HG02938 (cell line): ENCODE results near the gene MGAT3.
"Not testable (repeated sequence)": the region's sequence is repeated elsewhere in the genome, so short reads cannot be mapped to it uniquely, and the experiment has no call there.

Experiments used
- ATAC-seq: cut with Tn5 transposase; IDR thresholded peaks from one replicate; pipeline ENCODE4 v1.9.1; 2021; ENCODE audit warnings: mild to moderate bottlenecking, moderate library complexity; ENCODE audit not compliant: unreplicated experiment

The MGAT3 gene

DNA sequence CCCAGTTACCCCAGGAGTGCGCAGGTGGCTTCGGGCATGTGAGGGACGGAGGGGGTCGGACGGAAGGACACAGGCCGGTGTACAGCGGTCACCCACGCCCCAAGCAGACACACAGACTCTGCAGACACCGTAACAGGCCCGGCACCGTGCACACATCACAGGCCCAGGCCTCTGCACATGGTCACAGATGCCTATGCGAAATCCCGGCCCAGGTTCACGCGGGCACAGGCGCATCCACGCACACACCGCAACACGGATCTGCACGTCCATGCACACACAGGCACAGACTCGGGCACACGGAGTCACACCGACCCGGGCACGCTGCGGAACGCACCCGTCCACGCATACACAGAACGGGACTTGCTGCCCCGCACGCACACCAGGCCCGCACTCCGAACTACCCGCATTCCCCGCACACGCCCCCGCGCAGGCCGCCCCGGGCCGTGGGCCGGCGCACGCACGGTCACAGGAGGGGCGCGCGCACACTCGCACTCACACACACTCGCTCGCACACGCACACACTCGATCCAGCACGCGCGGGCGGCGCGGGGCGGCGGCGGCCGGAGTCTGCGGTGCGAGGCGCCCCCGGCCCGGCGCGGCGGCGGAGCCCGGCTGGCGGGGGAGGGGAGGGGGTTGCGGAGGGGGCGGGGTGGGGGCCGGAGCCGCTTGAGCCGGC, at the start of gene MGAT3:
Gene MGAT3, plus strand, starts transcription at position 491 of the 676 bp plus-strand sequence. CDS start 30,336 bp downstream, outside the sequence.
- ATAC-seq: no peak

GRCh38 chr22:39408173-39408572, 48.6 kb upstream of the MGAT3 start:
- no peak for ATAC-seq

DNA sequence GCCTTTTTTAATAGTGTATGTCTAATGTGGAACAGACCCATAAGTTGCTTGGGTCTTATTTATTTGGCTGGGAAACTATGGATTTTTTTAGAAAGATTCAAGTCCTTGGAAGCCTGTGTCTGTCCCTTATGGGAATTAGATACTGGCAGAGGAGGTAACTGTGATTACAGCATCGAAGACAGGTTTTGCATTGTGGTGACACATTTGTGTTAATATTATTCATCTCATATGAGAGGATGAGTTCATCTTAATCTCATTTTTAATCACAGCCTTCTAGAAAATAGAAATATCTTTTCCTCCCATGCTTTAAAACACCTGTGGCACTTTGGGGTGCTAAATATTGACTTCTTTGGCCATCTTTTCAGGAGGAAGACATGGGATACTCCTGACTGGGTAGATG, 48.0 kb upstream of the MGAT3 start:
- no peak for ATAC-seq

GRCh38 chr22:39409516-39410029, 47.2 kb upstream of the MGAT3 start:
- no peak for ATAC-seq

DNA sequence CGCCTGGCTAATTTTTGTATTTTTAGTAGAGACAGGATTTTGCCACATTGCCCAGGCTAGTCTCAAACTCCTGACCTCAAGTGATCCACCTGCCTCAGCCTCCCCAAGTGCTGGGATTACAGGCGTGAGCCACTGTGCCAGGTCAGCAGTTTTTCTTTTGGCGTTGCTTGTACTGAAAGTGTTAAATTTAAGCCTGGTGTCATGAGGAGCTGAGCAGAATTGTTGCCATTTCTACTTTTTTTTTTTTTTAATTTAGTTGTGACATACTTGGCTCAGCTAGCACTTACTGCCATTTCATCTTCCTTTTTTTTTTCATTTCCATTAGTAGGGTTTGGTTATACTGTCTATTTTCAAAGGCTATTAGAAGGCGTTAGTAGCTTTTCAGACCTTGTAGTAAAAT, 46.5 kb upstream of the MGAT3 start:
- no peak for ATAC-seq

DNA sequence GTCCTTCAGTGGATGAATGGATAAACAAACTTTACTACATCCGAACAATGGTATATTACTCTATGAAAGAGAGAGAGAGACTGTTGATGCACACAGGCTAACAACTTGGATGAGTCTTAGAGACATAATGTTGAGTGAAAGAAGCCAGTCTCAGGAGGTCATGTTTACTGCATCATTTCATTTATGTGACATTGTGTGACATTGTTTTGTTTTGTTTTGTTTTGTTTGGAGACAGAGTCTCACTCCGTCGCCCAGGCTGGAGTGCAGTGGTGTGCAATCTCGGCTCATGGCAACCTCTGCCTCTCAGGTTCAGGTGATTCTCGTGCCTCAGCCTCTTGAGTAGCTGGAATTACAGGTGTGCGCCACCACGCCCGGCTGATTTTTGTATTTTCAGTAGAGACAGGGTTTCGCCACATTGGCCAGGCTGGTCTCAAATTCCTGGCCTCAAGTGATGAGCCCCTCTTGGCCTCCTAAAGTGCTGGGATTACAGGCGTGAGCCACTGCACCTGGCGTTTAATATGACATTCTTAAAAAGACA, 44.9 kb upstream of the MGAT3 start:
- ATAC-seq: not testable (repeated sequence)

DNA sequence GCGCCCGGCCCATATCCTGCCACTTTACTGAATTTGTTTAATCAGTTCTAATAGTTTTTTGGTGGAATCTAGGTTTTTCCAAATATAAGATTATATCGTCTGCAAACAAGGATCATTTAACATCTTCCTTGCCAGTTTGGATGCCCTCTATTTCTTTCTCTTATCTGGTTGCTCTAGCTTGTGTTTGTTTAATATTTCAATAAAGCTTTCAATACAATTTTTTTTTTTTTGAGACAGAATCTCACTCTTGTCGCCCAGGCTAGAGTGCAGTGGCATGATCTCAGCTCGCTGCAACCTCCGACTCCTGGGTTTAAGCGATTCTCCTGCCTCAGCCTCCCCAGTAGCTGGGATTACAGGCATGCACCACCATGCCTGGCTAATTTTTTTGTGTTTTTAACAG, 43.6 kb upstream of the MGAT3 start:
- ATAC-seq: not testable (repeated sequence)

GRCh38 chr22:39414377-39414776, 42.4 kb upstream of the MGAT3 start:
- no peak for ATAC-seq

DNA sequence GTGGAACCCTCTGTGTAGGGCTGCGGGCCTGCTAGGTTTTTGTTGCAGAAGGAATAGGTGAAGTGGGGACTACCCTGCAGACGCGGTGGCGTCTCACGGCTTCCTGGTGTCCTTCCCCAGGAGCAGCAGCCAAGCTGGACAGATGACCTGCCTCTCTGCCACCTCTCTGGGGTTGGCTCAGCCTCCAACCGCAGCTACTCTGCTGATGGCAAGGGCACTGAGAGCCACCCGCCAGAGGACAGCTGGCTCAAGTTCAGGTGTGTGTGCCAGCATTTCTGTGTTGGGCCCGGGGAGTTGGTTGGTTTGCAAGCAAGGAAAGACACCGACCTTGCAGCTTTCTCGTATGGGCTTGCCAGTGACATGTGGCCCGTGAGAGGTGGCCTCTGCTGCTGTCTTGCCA, 41.9 kb upstream of the MGAT3 start:
- ATAC-seq: no peak

- no peak for ATAC-seq
Observed at GRCh38 chr22:39415506-39415905, 41.3 kb upstream of the MGAT3 start.

- ATAC-seq: no peak
Observed at GRCh38 chr22:39416319-39416718, 40.5 kb upstream of the MGAT3 start.

DNA sequence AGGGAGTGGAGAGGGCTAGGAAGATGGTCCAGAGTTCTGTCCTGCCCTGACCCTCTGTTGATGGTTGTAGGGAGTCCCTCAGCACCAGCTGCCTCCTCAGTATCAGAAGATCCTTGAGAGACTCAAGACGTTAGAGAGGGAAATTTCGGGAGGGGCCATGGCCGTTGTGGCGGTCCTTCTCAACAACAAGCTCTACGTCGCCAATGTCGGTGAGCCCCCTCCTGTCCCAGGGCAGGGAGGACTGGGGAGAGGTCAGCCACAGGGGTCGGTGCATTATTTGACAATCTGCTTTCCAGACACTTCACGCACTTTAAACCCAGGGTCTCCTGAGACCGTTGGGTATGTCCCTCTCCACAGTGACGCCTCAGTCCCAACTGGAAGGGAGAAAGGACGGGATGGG, 39.2 kb upstream of the MGAT3 start:
- no peak for ATAC-seq

GRCh38 chr22:39418696-39419095, 38.1 kb upstream of the MGAT3 start:
- no peak for ATAC-seq

DNA sequence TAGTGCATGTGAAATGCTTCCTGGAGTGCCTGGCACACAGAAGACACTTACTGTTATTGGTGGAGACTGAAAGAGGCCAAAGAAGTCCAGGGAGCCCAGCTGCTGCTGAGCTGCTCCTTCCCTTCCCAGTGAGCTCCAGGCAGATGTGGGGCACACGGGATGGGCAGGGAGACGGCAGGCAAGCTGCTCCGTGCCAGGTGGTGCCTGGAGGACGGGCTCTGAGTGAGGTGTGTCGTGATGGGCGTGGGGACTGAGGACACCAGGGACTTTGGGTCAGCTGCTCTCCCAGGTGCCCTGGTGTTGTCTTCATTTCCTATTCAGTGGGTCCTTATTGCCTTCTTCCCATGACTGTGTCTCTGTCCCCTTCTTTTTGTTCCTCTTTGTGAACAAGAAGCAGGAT, 37.7 kb upstream of the MGAT3 start:
- ATAC-seq: no peak

- no peak for ATAC-seq
Observed at GRCh38 chr22:39419911-39420310, 36.9 kb upstream of the MGAT3 start.

- ATAC-seq: no peak
Observed at GRCh38 chr22:39421691-39422090, 35.1 kb upstream of the MGAT3 start.

GRCh38 chr22:39422101-39422500, 34.7 kb upstream of the MGAT3 start:
- no peak for ATAC-seq

- ATAC-seq: no peak
Observed at GRCh38 chr22:39422721-39423120, 34.1 kb upstream of the MGAT3 start.

DNA sequence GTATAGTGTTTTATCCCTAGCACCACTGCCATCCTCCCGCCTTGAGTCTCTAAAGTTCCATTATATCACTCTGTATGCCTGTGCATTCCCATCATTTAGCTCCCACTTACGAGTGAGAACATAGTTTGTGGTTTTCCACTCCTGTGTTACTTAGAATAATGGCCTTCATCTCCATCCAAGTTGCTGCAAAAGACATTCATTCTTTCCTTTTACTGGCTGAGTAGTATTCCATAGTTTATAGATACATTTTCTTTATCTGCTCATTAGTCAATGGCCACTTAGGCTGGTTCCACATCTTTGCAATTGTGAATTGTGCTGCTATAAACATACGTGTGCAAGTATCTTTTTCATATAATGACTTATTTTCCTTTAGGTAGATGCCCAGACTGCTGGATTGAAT, 32.8 kb upstream of the MGAT3 start:
- no peak for ATAC-seq

DNA sequence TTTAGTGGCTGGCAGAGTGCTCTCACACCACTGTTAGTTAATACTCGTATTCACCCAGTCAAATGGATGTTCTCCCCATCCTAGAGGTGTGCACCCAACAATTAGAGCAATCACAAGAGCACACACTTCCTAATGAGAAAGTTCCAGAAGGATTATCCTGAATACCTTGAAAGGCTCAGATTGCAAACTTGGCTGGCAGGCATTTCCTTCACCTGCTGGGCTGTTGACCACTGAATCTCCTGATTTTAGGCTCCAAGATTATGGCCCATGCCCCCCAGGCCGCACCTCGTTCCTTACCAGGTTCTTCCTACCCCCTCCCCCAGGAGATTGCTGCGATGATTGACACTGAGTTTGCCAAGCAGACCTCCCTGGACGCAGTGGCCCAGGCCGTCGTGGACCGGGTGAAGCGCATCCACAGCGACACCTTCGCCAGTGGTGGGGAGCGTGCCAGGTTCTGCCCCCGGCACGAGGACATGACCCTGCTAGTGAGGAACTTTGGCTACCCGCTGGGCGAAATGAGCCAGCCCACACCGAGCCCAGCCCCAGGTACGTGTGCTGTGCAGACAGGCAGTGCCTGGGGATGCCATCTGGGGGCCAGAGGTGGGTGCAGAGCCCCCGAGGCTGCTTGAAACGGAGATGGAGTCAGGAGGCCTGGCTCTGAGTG, 30.3 kb upstream of the MGAT3 start:
- ATAC-seq: no peak

GRCh38 chr22:39427751-39428596, 28.8 kb upstream of the MGAT3 start:
- no peak for ATAC-seq
